ENCODE measurements around the gene CETN3.

The CETN3 gene

DNA sequence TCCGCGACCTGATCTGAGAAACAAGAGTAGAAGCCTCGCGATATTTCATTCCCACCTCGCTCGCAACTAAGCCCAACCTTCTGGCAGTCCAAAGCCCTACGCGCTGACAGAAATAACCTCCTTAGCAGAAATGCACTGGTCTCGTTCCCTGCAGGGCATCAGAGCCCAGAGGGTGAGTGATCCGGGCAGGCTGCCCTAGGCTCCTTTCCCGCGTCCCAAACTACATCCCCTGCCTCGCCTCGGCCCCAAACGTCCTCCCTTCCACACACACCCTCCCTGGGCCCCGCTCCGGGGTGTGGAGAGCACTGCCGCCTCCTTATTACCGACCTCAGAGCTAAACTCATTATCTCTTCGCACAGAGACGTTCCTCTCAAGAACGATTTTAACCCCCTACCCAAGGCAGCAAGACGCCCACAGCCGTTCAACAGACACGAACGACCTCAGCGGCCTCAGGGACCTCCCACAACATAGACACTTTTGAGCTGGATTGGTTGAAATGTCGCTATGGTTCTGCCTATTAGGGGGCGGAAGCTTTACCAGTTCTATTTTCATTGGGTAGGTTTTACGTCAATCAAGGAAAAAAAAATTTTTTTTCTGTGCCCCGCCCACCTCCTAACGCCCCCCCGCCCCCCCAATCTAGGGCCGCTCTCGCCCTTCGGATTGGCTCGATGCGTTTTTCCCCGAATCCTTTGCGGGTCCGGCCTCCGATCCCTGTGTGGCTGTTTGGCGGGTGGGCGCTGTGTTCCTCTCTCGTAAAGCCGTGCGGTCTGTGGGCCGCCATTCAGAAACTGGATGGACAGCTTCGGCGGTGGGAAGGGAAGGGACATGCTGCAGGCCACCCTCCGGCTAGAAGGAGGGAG lies at the start of gene CETN3:
TSS of gene CETN3 (minus strand) at position 439 of the 860 bp plus-strand sequence. CDS start at position 344, 95 bp downstream.
- peak; percentile 77 to 86 (median 86) for DNase-seq (ENCODE audit: low read depth in 2 of 3, low spot score in 1 of 3)

DNA sequence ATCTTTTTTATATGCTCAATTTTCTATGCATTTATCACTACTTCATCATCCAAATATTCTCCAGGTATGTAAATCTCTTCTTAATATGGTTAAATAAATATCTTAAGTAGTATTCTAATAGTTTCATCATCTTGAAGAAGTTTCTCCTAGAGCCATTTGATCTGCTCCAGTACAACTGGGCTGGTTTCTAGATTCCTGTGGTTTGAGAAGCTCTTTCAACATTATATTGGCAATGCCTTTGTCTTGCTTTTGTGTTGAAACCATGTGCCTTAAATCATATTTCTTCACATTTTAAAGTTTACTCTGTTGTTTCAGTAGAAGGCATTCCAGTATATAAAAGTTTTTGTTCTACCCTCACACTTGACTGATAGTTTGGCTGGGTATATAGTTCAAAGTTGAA lies 37.4 kb upstream of the CETN3 start:
- DNase-seq (ENCODE audit: low read depth in 2 of 3, low spot score in 1 of 3): no peak

GRCh38 chr5:90440644-90441043 lies 31.1 kb upstream of the CETN3 start:
- DNase-seq (ENCODE audit: low read depth in 2 of 3, low spot score in 1 of 3): no peak

DNA sequence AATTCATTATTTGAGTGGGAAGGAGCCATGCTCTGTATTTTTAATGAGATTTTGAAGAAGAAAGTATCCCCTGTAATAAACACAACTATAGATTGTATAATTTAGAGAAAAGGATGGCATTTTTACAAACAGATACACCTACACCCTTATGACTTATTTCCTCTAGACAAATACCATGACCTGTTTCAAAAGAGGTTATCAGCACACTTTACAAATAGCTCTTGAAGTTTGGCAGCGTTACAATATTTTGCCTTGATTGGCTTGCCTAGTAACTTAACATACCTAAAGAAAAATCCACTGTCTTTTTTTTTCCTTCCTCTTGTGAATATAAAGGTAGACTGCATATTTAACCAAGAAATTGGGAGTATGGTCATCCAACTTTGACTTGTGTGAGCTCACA lies 28.5 kb upstream of the CETN3 start:
- no peak for DNase-seq (ENCODE audit: low read depth in 2 of 3, low spot score in 1 of 3)

DNA sequence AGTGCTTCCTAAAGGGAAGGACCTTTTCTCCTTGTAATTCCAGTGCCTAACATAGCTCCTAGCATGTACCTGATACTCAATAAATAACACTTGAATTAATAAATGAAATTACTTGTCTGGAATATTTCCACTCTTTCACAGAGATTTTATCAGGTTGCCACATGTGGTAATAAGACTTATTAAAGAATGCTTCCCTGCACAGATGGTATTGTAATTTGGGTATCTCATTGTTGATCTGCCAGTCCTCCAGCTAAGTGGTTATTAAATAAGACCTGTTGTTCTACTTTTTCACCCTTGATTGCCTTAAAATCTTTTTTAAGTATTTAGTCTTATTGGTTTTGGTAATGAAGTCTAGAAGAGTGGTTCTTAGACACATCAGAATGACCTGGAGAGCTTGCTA lies 28.1 kb upstream of the CETN3 start:
- DNase-seq (ENCODE audit: low read depth in 2 of 3, low spot score in 1 of 3): no peak

GRCh38 chr5:90434116-90434714 lies 24.7 kb upstream of the CETN3 start:
- DNase-seq (ENCODE audit: low read depth in 2 of 3, low spot score in 1 of 3): peak; percentile 17 to 25 (median 23)

DNA sequence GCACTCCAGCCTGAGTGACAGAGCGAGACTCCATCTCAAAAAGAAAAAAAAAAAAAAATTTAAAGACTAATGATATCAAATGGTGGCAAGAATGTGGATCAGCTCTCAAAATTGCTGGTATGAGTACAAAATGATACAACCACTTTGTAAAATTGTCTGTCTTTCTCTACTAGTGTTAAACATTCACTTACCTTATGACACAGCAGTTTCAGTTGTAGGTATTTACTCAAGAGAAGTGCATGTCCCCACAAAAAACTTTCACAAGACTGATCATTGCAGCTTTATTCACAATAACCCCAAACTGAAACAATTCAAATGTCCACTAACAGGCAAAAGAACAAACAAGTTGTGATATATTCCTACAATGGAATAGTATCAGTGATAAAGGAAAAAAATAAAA lies 14.7 kb upstream of the CETN3 start:
- DNase-seq (ENCODE audit: low read depth in 2 of 3, low spot score in 1 of 3): no peak

GRCh38 chr5:90421136-90421535 lies 11.6 kb upstream of the CETN3 start:
- no peak for DNase-seq (ENCODE audit: low read depth in 2 of 3, low spot score in 1 of 3)

- DNase-seq (ENCODE audit: low read depth in 2 of 3, low spot score in 1 of 3): no peak
Observed at GRCh38 chr5:90418214-90418613, 8.7 kb upstream of the CETN3 start.

- no peak for DNase-seq (ENCODE audit: low read depth in 2 of 3, low spot score in 1 of 3)
Observed at GRCh38 chr5:90410178-90410762, 714 bp upstream of the CETN3 start.

DNA sequence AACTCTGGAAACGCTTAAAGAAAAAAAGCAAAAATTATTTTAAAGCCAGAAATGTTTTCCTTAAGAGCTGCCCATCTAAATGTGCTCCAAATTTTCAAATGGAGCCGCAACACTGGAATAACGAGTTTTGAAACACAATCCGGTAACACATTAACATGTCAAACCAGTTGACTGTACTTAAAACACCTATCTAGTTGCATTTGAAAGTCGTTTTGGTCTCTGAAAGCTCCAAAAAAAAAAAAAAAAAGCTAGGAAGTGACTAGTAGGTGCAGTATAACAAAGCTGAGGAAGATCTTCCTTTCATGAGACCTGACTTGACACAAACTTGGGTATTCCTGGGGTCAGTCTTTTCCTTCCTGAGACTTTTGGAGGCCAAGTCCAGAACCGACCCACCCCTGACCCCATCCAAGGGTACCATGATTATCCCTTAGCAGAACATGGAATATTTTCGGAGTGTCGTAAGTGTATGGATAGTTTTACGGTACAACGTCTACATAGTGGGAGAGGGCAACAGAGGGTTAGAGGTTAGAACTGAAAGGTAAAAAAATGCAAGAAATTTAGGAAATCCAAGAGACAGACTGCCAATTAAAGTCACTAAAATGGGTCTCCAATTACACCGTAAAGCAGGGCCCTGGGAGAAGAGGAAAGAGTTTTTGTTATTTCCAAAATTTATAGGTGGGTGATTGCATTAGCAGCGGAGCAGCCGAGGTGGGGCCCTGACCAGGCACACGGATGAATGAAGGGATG lies 812 bp downstream of the CETN3 start:
- DNase-seq (ENCODE audit: low read depth in 2 of 3, low spot score in 1 of 3): no peak

- DNase-seq (ENCODE audit: low read depth in 2 of 3, low spot score in 1 of 3): no peak
Observed at GRCh38 chr5:90406466-90406865, 3.1 kb downstream of the CETN3 start.

DNA sequence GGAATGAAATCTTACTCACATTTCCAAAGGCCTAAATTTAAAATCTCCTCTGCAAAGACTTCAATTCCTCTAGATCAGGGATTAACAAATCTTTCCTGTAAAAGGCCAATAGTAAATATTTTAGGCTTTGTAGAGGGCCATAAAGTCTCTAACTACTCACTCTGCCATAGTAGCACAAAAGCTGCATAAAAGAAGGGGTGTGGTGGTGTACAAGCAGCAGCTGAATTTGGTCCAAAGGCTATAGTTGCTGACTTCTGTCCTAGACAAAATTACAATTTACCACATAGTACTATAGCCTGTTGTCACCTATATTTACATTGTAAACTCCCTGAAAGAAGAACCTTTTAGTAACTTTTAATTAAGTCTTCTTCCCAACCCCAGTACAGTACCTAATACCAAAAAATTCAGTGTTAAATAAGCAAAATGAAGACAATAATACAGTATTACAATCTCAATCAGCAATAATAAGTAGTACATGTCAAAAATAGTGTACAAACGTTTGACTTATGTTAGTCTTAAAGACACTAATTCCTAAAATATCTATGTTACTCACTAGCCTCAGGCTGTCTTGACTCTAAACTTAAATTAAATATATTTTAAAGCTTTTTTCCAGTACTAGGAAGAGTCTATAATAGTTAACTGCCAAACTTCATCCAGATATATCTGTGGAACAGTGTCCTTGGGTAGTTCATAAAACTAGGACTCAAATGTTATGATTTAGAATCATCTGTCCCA lies 6.9 kb downstream of the CETN3 start:
- no peak for DNase-seq (ENCODE audit: low read depth in 2 of 3, low spot score in 1 of 3)

DNA sequence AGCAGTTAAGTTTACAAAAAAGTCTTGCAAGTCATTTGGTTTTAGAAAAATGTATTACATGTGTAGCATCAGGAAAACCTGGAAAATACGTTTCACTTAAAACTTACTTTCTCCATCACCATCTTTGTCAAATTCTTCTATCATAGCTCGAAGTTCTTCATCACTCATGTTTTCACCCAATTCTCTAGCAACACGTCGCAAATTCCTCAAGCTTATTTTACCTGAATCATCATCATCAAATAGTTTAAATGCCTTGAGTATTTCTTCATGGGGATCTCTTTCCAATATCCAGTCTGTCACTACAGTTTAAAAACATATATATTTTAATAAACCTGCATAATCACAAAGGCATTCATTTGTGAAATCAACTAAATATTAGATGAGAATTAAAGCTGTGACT lies 10.3 kb downstream of the CETN3 start:
- no peak for DNase-seq (ENCODE audit: low read depth in 2 of 3, low spot score in 1 of 3)

GRCh38 chr5:90398726-90399125 lies 10.8 kb downstream of the CETN3 start:
- DNase-seq (ENCODE audit: low read depth in 2 of 3, low spot score in 1 of 3): no peak

- DNase-seq (ENCODE audit: low read depth in 2 of 3, low spot score in 1 of 3): no peak
Observed at GRCh38 chr5:90395005-90395404, 14.6 kb downstream of the CETN3 start.

- no peak for DNase-seq (ENCODE audit: low read depth in 2 of 3, low spot score in 1 of 3)
Observed at GRCh38 chr5:90390928-90391327, 18.6 kb downstream of the CETN3 start.

GRCh38 chr5:90390326-90390725 lies 19.2 kb downstream of the CETN3 start:
- DNase-seq (ENCODE audit: low read depth in 2 of 3, low spot score in 1 of 3): no peak

- no peak for DNase-seq (ENCODE audit: low read depth in 2 of 3, low spot score in 1 of 3)
Observed at GRCh38 chr5:90387508-90387907, 22.0 kb downstream of the CETN3 start.

GRCh38 chr5:90386099-90386710 lies 23.4 kb downstream of the CETN3 start:
- no peak for DNase-seq (ENCODE audit: low read depth in 2 of 3, low spot score in 1 of 3)
